ENCODE results near the gene C10orf105. TPM values are rescaled to one million over a fixed set of nuclear protein-coding genes. Genes with fewer than 3 reads are reported as not detected.

C10orf105 gene
- total RNA-seq, 1 donor from 2014 or later = not detected

DNA sequence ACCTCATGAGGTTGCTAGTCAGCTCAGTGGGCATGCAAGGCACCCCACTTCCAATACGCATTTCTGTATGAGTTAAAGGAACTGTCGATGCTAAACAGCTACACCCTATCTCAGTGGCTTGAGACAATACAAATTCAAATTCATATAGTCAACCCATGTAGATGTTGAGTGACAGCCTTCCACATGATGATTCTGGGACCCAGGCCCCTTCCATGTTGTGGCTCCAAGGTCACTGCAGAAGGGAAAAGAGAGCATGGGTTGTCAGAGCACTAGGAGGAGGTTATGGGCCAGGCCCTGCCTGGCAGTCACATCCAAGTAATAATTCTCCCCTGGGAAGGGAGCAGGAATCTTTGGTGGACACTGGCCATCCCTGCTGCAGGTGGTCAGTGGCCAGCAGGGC is 28.2 kb downstream of the C10orf105 start:
- no peak for DNase-seq (ENCODE audit: low spot score)

GRCh38 chr10:71690094-71690720 is 29.4 kb downstream of the C10orf105 start:
- Mint-ChIP-seq H3K36me3 (ENCODE audit: low read depth) (peaks cover 5% of the 10 kb centered on the region), H3K27me3 (ENCODE audit: low read depth) (peaks cover 16% of the 10 kb centered on the region), H3K9me3 (ENCODE audit: low read depth) (peaks cover 4% of the 10 kb centered on the region), H3K27ac (ENCODE audit: unreplicated experiment) (no peak overlapping the region), H3K4me1 (ENCODE audit: low read depth) (no peaks in the 10 kb centered on the region), H3K4me3 (ENCODE audit: unreplicated experiment) (no peak overlapping the region)
- no peak for DNase-seq (ENCODE audit: low spot score)
- TF ChIP-seq, protein P1, sequence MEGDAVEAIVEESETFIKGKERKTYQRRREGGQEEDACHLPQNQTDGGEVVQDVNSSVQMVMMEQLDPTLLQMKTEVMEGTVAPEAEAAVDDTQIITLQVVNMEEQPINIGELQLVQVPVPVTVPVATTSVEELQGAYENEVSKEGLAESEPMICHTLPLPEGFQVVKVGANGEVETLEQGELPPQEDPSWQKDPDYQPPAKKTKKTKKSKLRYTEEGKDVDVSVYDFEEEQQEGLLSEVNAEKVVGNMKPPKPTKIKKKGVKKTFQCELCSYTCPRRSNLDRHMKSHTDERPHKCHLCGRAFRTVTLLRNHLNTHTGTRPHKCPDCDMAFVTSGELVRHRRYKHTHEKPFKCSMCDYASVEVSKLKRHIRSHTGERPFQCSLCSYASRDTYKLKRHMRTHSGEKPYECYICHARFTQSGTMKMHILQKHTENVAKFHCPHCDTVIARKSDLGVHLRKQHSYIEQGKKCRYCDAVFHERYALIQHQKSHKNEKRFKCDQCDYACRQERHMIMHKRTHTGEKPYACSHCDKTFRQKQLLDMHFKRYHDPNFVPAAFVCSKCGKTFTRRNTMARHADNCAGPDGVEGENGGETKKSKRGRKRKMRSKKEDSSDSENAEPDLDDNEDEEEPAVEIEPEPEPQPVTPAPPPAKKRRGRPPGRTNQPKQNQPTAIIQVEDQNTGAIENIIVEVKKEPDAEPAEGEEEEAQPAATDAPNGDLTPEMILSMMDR (IDR thresholded peaks at IDR 0.05) = no peak

More for the DNA sequence above, 28.2 kb downstream of the C10orf105 start:
- peaks cover 4% of the 10 kb centered on the region for H3K9me3 Mint-ChIP-seq (ENCODE audit: low read depth)
- H3K4me1 Mint-ChIP-seq (ENCODE audit: low read depth) = no peaks in the 10 kb centered on the region
- peaks cover 5% of the 10 kb centered on the region for H3K36me3 Mint-ChIP-seq (ENCODE audit: low read depth)
- no peak overlapping the region for H3K4me3 Mint-ChIP-seq (ENCODE audit: unreplicated experiment)
- H3K27me3 Mint-ChIP-seq (ENCODE audit: low read depth) = peaks cover 10% of the 10 kb centered on the region
- TF ChIP-seq, protein P1 (IDR thresholded peaks at IDR 0.05) = no peak
- no peak overlapping the region for H3K27ac Mint-ChIP-seq (ENCODE audit: unreplicated experiment)

DNA sequence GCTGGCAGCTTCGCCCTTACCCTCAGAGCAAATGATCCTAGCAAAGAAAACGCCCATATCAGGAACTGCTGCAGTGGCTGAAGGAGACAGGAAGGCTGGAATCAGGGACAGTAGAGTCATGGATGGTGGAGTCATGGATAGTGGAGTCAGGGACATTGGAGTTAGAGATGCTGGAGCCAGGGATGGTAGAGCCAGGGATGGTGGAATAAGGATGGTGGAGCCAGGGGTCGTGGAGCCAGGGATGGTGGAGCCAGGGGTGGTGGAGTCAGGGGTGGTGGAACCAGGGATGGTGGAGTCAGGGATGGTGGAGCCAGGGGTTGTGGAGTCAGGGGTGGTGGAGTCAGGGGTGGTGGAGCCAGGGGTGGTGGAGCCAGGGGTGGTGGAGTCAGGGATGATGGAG is 31.3 kb downstream of the C10orf105 start:
- Mint-ChIP-seq H3K4me3 (ENCODE audit: unreplicated experiment) (no peak overlapping the region), H3K4me1 (ENCODE audit: low read depth) (no peaks in the 10 kb centered on the region), H3K9me3 (ENCODE audit: low read depth) (peaks cover 4% of the 10 kb centered on the region), H3K36me3 (ENCODE audit: low read depth) (peaks cover 4% of the 10 kb centered on the region), H3K27ac (ENCODE audit: unreplicated experiment) (peak overlapping the region; percentile 63), H3K27me3 (ENCODE audit: low read depth) (peaks cover 24% of the 10 kb centered on the region)
- TF ChIP-seq, protein P1 (IDR thresholded peaks at IDR 0.05) = no peak
- no peak for DNase-seq (ENCODE audit: low spot score)

DNA sequence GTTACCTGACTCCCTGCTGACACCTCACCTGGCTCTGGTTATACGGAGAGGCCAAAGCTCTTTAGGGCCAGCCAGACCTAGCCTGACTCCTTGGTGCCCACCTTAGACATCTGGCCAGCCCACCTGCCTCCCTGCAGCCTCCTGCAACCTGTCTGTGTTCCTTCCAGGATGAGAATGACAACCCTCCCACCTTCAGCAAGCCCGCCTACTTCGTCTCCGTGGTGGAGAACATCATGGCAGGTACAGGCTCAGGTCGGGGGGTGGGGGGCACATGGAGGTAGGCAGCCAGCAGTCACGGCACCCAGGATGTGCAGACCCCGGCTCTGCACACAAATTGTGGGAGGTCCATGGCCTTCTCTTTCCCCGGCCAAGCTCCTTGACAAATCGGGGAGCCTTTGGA is 32.1 kb downstream of the C10orf105 start:
- H3K4me1 Mint-ChIP-seq (ENCODE audit: low read depth) = no peaks in the 10 kb centered on the region
- H3K27ac Mint-ChIP-seq (ENCODE audit: unreplicated experiment) = no peak overlapping the region
- H3K27me3 Mint-ChIP-seq (ENCODE audit: low read depth) = peaks cover 32% of the 10 kb centered on the region
- H3K36me3 Mint-ChIP-seq (ENCODE audit: low read depth) = peaks cover 4% of the 10 kb centered on the region
- TF ChIP-seq, protein P1 (IDR thresholded peaks at IDR 0.05) = no peak
- H3K4me3 Mint-ChIP-seq (ENCODE audit: unreplicated experiment) = no peak overlapping the region
- no peak for DNase-seq (ENCODE audit: low spot score)
- H3K9me3 Mint-ChIP-seq (ENCODE audit: low read depth) = peaks cover 4% of the 10 kb centered on the region

DNA sequence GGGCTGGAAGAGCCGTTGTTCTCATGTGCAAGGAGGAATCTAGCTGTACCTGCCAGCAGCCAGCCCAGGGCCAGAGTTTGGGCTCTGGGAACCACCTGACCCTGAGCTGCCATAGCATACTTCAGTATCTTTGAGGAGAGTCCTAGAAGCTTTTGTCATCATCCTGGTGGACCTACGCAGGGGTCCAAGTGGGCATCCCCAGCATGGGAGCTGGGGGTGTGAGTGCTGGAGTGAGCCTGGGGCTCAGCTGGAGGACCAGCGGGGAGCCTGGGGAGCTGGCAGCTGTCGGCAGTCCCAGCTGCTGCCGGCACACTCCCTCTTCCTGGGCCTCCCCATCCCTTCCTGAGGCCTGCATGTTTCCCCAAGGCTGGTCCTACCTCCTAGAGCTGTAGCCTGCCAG is 32.5 kb downstream of the C10orf105 start:
- TF ChIP-seq, protein P1 (IDR thresholded peaks at IDR 0.05) = no peak
- H3K4me3 Mint-ChIP-seq (ENCODE audit: unreplicated experiment) = no peak overlapping the region
- DNase-seq (ENCODE audit: low spot score) = no peak
- peaks cover 4% of the 10 kb centered on the region for H3K36me3 Mint-ChIP-seq (ENCODE audit: low read depth)
- H3K27me3 Mint-ChIP-seq (ENCODE audit: low read depth) = peaks cover 34% of the 10 kb centered on the region
- no peaks in the 10 kb centered on the region for H3K4me1 Mint-ChIP-seq (ENCODE audit: low read depth)
- H3K27ac Mint-ChIP-seq (ENCODE audit: unreplicated experiment) = no peak overlapping the region
- peaks cover 4% of the 10 kb centered on the region for H3K9me3 Mint-ChIP-seq (ENCODE audit: low read depth)
